Transverse colon (tissue), 3 donors: ENCODE measurements around the gene SIGLECL1.

ENCODE experiments used
- POLR2A ChIP-seq: fragments of 450-650 bp; IDR thresholded peaks from one replicate; pipeline ENCODE4 v1.6.1; 2016; ENCODE audit warnings: antibody characterized with exemption, mild to moderate bottlenecking, moderate library complexity
- TF ChIP-seq, protein P1 (sequence below), 5 experiments: fragments of 200-600 bp in 3 of 5; fragments of 450-650 bp in 2 of 5; sonication (generic) in 3 of 5; IDR thresholded peaks; 1 replicate in 2 of 5; 2 replicates in 3 of 5; pipeline ENCODE4 v1.5.1; 2016 to 2017; ENCODE audit warnings: antibody characterized with exemption in 5 of 5, inconsistent platforms in 3 of 5, mild to moderate bottlenecking in 2 of 5, moderate library complexity in 1 of 5

DNA sequence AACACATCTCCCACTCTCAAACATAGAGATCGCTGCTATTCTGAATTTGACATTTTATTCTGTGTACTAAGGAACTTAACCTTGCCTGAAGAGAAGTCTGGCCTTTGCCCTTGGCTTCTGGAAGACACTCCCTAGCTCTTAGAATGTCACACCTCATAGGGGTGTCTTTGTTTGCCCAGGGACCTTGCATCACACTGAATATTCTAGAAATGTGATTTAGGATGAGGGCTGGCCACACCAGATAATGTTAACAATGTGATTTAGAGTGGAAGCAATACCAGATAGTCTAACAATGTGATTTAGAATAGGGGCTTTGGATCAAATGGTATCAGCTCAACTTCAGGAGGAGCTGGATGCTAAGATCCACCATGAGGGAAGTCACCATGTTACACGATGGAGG lies 6.6 kb downstream of the SIGLECL1 start:
- TF ChIP-seq, protein P1, sequence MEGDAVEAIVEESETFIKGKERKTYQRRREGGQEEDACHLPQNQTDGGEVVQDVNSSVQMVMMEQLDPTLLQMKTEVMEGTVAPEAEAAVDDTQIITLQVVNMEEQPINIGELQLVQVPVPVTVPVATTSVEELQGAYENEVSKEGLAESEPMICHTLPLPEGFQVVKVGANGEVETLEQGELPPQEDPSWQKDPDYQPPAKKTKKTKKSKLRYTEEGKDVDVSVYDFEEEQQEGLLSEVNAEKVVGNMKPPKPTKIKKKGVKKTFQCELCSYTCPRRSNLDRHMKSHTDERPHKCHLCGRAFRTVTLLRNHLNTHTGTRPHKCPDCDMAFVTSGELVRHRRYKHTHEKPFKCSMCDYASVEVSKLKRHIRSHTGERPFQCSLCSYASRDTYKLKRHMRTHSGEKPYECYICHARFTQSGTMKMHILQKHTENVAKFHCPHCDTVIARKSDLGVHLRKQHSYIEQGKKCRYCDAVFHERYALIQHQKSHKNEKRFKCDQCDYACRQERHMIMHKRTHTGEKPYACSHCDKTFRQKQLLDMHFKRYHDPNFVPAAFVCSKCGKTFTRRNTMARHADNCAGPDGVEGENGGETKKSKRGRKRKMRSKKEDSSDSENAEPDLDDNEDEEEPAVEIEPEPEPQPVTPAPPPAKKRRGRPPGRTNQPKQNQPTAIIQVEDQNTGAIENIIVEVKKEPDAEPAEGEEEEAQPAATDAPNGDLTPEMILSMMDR (IDR thresholded peaks at IDR 0.05) = no peak
- no peak for TF ChIP-seq POLR2A
